Natural killer cell (primary cell): Measurements from ENCODE around the gene CSNK1D. TPM values are rescaled to one million over a fixed set of nuclear protein-coding genes. Genes with fewer than 3 reads are reported as not detected.

Experiments
- ATAC-seq, 3 donors: fragments of 150-1000 bp in 2 of 3; fragments of 200-7000 bp in 1 of 3; cut with Tn5 transposase; 1 replicate in 1 of 3; 2 replicates in 2 of 3; pipeline ENCODE4 v1.10.0; 2021; ENCODE audit warnings: mild to moderate bottlenecking in 2 of 3, moderate library complexity in 2 of 3
- DNase-seq, 2 donors: peaks; one replicate each; pipeline versions ENCODE4 v3.0.0 to v3.0.0-alpha.2; 2013 to 2021; ENCODE audit warnings: mixed read lengths in 1 of 2
- H3K27ac ChIP-seq: one replicate; pipeline ENCODE4 v1.5.1; 2013; ENCODE audit warnings: mild to moderate bottlenecking, low read length
- H3K27me3 ChIP-seq: one replicate; pipeline ENCODE4 v1.6.1; 2013; ENCODE audit warnings: low read length; ENCODE audit not compliant: control insufficient read depth, insufficient read depth
- H3K36me3 ChIP-seq: one replicate; pipeline ENCODE4 v1.6.1; 2013; ENCODE audit warnings: low read length; ENCODE audit not compliant: control insufficient read depth, insufficient read depth
- H3K4me1 ChIP-seq: one replicate; pipeline ENCODE4 v1.6.1; 2013; ENCODE audit warnings: low read length; ENCODE audit not compliant: control insufficient read depth, insufficient read depth
- H3K4me3 ChIP-seq: one replicate; pipeline ENCODE4 v1.5.1; 2013; ENCODE audit warnings: low read length
- H3K9me3 ChIP-seq: one replicate; pipeline ENCODE4 v1.6.1; 2013; ENCODE audit warnings: low read length; ENCODE audit not compliant: control insufficient read depth, insufficient read depth
- H3K27ac Mint-ChIP-seq, 2 donors: one replicate each; pipeline ENCODE4 v1.8.0; 2022; ENCODE audit warnings: mild to moderate bottlenecking in 2 of 2, mixed read lengths in 2 of 2, moderate library complexity in 1 of 2
- H3K27me3 Mint-ChIP-seq, 2 donors: one replicate each; pipeline ENCODE4 v1.8.0; 2022; ENCODE audit warnings: low read depth in 2 of 2, mixed read lengths in 2 of 2
- H3K36me3 Mint-ChIP-seq: one replicate; pipeline ENCODE4 v1.8.0; 2022; ENCODE audit warnings: mixed read lengths
- H3K4me1 Mint-ChIP-seq, 2 donors: one replicate each; pipeline ENCODE4 v1.8.0; 2022; ENCODE audit warnings: mixed read lengths in 2 of 2
- H3K4me3 Mint-ChIP-seq: one replicate; pipeline ENCODE4 v1.8.0; 2022; ENCODE audit warnings: mild to moderate bottlenecking, moderate library complexity, mixed read lengths
- H3K9me3 Mint-ChIP-seq, 2 donors: one replicate each; pipeline ENCODE4 v1.8.0; 2022; ENCODE audit warnings: mixed read lengths in 2 of 2
- CTCF ChIP-seq: fragments of 200-600 bp; IDR thresholded peaks from one replicate; pipeline ENCODE4 v1.8.0; 2022; ENCODE audit warnings: antibody characterized with exemption
- WGBS: methylation state at CpG from one replicate; pipeline ENCODE4 v1.1.7; 2013; ENCODE audit warnings: missing lambda C conversion rate; ENCODE audit not compliant: insufficient coverage; 5-methylcytosine and 5-hydroxymethylcytosine counted together
- intact Hi-C: fragments of 100-400 bp; cut with micrococcal nuclease; formaldehyde crosslinking; loops from one replicate; pipeline ENCODE4 v1.14.2; 2022
- total RNA-seq, 4 donors: library from RNA; stranded (reverse); fragments of 120-200 nt in 1 of 4; gene quantifications; one replicate each; pipeline versions ENCODE4 v1.2.3 to v1.2.4, GENCODE V29; 2013 to 2022

CSNK1D gene
- total RNA-seq, 3 donors from 2014 or later (not counting 1 experiment from before 2014, with no cell fraction given): 423 to 475 (median 468) TPM

GRCh38 chr17:82229698-82230608 lies 43.5 kb downstream of the CSNK1D start:
- no peak for TF ChIP-seq CTCF
- H3K27ac ChIP-seq: peak overlapping the region; percentile 54
- 65% methylated on average over 28 of the region's 28 CpGs for WGBS
- peak; percentile 27 to 38 for DNase-seq
- H3K27ac Mint-ChIP-seq: peak overlapping the region; percentile 80 to 91
- no peaks in the 10 kb centered on the region for H3K36me3 Mint-ChIP-seq
- ATAC-seq: no peak
- H3K27me3 ChIP-seq: no peaks in the 10 kb centered on the region
- H3K9me3 ChIP-seq: no peaks in the 10 kb centered on the region
- peaks cover 0 to 23% of the 10 kb centered on the region in 2 donors for H3K4me1 Mint-ChIP-seq
- intact Hi-C loops: loop anchor here (2.0 kb wide), 1 partner anchor 13 kb away; no protein-coding TSS in a partner anchor
- no peaks in the 10 kb centered on the region for H3K27me3 Mint-ChIP-seq
- no peaks in the 10 kb centered on the region for H3K36me3 ChIP-seq
- no peaks in the 10 kb centered on the region for H3K9me3 Mint-ChIP-seq
- H3K4me1 ChIP-seq: peaks cover 49% of the 10 kb centered on the region
- peak overlapping the region; percentile 85 for H3K4me3 Mint-ChIP-seq
- peak overlapping the region; percentile 51 for H3K4me3 ChIP-seq

- Mint-ChIP-seq H3K36me3 (no peaks in the 10 kb centered on the region), H3K4me1 (peaks cover 0 to 17% of the 10 kb centered on the region in 2 donors), H3K9me3 (no peaks in the 10 kb centered on the region), H3K27me3 (no peaks in the 10 kb centered on the region), H3K27ac (peak within 1 kb of the TSS; percentile 80 to 91), H3K4me3 (peak within 1 kb of the TSS; percentile 85)
- no peaks in the 10 kb centered on the region for H3K27me3 ChIP-seq
- 4% methylated on average over 105 of the region's 105 CpGs for WGBS
- DNase-seq (peak; percentile 80 to 87), ATAC-seq (peak; percentile 52 to 79 (median 73))
- no peaks in the 10 kb centered on the region for H3K36me3 ChIP-seq
- H3K27ac ChIP-seq: peak within 1 kb of the TSS; percentile 99
- intact Hi-C loops: no loop called here
- H3K9me3 ChIP-seq: no peaks in the 10 kb centered on the region
- peak within 1 kb of the TSS; percentile 75 for H3K4me3 ChIP-seq
- TF ChIP-seq CTCF: no peak
- peaks cover 49% of the 10 kb centered on the region for H3K4me1 ChIP-seq
Observed at GRCh38 chr17:82228842-82229697, 44.4 kb downstream of the CSNK1D start, which contains the start of gene SLC16A3. Gene SLC16A3 (plus strand): TSS chr17:82229042. CDS start chr17:82236009, 6,967 bp downstream.

GRCh38 chr17:82228278-82228841 lies 45.1 kb downstream of the CSNK1D start:
- peak; percentile 14 to 50 (median 26) for ATAC-seq
- DNase-seq: peak; percentile 63 to 81
- intact Hi-C loops: no loop called here
- peak overlapping the region; percentile 78 to 90 for H3K27ac Mint-ChIP-seq
- no peaks in the 10 kb centered on the region for H3K36me3 ChIP-seq
- no peaks in the 10 kb centered on the region for H3K27me3 ChIP-seq
- H3K4me3 ChIP-seq: peak overlapping the region; percentile 75
- under 1% methylated on average over 63 of the region's 63 CpGs for WGBS
- TF ChIP-seq CTCF: no peak
- no peaks in the 10 kb centered on the region for H3K9me3 ChIP-seq
- no peaks in the 10 kb centered on the region for H3K9me3 Mint-ChIP-seq
- H3K4me3 Mint-ChIP-seq: peak overlapping the region; percentile 84
- H3K27ac ChIP-seq: peak overlapping the region; percentile 99
- H3K27me3 Mint-ChIP-seq: no peaks in the 10 kb centered on the region
- peaks cover 0 to 13% of the 10 kb centered on the region in 2 donors for H3K4me1 Mint-ChIP-seq
- H3K4me1 ChIP-seq: peaks cover 49% of the 10 kb centered on the region
- H3K36me3 Mint-ChIP-seq: no peaks in the 10 kb centered on the region
